NT2/D1 (cell line): Measurements from ENCODE around the gene PTPRK.

Source experiments
- YY1 ChIP-seq: IDR thresholded peaks from 2 replicates; pipeline ENCODE4 v1.6.1; 2011; ENCODE audit not compliant: insufficient read length, insufficient read depth
- ZNF274 ChIP-seq: IDR thresholded peaks from 2 replicates; pipeline ENCODE4 v1.6.1; 2011; ENCODE audit warnings: mild to moderate bottlenecking, low read depth, low read length

DNA sequence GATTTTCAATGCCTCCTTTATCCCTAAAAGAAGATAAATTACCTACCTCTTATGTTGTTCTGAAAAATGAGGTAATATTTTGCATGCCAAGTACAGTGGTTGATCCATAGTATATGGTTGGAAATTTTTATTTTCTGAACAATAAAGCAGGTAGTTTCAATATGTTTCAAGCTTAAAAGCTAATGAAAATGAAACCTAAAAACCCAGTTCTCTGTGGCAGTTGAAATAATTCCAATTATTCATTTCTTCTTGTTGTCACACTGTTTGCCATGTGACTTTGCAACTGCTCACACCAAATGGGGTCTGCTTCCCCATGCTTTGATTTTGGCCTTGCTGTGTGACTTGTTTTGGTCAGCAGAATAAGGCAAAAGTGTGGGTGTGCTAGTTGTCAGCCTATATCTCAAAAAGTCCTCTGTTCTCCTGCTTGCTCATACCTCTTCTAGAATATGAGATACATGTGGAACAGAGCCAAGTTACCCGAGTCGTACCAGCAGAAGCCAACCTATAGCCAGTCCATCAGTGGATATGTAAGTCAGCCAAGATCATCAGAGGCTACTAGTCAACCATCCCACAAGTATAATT lies 422.3 kb downstream of the PTPRK start:
- TF ChIP-seq ZNF274 (no peak), YY1 (no peak)
